ENCODE data around the gene PCSK9. TPM values are rescaled to one million over a fixed set of nuclear protein-coding genes. Genes with fewer than 3 reads are reported as not detected.

The PCSK9 gene
- 31.6 TPM for total RNA-seq

DNA sequence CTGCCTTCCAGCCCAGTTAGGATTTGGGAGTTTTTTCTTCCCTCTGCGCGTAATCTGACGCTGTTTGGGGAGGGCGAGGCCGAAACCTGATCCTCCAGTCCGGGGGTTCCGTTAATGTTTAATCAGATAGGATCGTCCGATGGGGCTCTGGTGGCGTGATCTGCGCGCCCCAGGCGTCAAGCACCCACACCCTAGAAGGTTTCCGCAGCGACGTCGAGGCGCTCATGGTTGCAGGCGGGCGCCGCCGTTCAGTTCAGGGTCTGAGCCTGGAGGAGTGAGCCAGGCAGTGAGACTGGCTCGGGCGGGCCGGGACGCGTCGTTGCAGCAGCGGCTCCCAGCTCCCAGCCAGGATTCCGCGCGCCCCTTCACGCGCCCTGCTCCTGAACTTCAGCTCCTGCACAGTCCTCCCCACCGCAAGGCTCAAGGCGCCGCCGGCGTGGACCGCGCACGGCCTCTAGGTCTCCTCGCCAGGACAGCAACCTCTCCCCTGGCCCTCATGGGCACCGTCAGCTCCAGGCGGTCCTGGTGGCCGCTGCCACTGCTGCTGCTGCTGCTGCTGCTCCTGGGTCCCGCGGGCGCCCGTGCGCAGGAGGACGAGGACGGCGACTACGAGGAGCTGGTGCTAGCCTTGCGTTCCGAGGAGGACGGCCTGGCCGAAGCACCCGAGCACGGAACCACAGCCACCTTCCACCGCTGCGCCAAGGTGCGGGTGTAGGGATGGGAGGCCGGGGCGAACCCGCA, at the start of gene PCSK9:
TSS of gene PCSK9 (plus strand) at position 207 of the 741 bp plus-strand sequence. CDS start at position 497, 290 bp downstream.
- ATAC-seq (peak; percentile 76), DNase-seq (ENCODE audit: low spot score) (peak; percentile 93)

DNA sequence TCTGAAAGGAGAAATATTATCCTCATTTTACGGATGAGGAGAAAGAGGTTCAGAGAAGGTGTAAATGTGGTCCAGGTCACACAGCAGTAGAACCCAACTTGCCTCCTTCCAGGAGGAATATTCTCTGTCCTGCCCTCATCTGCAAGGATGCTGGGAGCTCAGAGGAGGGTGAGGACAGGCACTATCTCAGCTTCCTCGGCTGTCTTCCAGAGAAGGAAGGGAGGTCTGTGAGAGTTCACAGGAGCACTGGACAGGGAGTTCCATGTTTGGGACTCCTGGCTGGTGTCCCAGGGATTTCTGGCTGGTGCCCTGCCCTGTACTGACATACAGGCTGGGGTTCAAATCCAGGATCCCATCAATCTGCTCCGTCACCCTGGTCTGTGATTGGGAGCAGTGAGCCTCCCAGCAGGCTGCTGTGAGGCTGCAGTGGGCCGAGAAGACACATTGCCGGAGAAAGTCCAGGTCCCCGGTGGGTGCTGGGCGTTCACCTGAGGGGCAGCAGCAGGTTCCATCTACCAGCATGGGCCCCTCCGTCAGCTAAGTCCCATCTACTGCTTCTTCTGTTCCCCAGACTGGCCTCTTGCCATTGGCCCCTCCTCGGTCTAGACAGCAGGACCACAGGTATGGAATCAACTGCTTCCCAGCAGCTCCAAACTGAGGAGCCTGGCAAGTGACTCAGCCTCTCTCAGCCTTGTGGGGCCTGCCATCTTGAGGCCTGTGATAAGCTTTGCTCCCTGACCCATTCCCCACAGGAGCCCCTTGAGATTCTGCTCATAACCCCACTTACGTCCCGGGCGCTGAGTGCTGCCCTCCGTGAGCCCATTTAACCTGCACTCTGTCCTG, 49.2 kb upstream of the PCSK9 start:
- DNase-seq (ENCODE audit: low spot score): no peak

DNA sequence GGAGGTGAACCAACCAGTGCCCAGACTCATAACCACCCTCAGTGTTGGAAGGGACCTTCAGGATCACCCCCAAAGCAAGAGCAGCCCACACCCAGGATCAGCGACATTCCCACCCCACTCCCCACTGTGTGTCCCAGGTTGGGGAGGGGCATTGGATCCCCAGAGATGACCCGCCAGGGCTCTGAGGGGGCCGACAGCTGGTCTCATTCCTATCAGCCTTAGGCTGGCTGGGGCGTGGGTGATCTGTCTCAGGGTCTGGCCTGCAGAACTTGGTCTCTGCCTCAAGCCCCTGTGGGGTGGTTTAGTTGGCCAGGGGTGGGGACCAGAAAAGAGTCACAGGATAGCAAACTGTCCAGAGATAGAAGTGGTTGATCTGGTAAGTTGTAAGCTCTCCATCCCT, 48.4 kb upstream of the PCSK9 start:
- ATAC-seq: no peak
- DNase-seq (ENCODE audit: low spot score): no peak

More for the DNA sequence above, 49.2 kb upstream of the PCSK9 start:
- ATAC-seq: peak; percentile 55

DNA sequence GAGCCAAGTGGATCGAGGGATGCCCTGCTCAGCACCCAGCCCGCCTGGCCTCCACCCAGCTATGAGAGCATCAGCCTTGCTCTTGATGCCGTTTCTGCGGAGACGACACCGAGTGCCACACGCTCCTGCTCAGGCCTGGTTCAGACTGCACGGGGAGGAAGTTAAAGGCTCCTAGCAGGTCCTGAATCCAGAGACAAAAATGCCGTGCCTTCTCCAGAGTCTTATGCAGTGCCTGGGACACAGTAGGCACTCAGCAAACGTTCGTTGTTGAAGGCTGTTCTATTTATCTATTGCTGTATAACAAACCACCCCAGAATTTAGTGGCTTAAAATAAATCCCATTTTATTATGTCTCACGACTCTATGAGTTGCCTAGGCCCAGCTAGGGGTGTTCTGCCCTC, 47.4 kb upstream of the PCSK9 start:
- DNase-seq (ENCODE audit: low spot score) (no peak), ATAC-seq (no peak)

DNA sequence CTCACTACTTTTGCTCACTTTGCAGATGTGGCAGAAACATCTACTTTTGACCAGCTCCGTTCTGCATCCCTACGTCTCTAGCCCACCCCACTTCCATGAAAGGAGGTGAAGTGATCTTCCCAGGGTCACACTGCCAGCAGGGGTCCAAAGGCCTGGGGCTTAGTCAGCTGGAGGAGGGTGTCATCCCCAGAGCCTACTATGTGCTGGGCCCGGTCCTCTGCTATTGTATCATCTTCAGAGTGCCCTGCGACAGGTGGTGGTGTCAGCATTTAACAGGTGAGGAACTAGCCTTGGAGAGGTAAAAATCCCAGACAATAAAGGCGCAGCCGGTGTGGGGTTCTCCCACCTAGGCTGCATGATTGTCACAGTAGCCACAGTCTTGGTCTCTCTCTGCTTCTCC, 46.2 kb upstream of the PCSK9 start:
- ATAC-seq: no peak
- no peak for DNase-seq (ENCODE audit: low spot score)

DNA sequence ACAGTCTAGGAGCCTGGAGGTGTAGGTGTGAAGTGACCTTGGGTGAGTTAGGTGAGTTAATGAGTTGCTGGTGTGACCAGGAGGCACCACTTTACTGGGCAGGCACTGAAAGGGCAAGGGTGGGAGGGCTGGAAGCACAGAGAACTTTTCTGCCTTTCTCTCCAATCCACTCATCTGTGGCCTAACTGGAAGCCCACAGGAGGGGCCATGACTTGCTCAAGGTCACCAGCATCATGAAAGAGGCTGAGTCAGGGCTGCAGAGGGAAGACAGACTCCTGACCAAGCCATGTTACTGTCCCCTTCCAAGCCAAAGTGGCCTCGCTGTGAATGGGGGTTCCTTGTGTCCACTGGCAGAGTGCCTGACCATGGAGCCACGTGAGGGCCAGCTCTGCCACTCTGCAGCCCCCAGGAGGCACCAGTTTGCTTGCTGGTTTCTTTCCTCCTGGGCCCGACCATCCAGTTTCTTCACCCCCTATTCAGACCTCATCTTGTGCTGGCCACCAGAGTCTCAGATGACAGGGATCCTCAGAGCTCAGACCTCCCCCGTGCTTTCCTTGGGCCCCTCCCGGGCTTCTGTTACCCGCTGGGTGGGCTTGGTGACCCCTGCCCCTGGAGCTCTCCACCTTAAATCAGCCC, 44.9 kb upstream of the PCSK9 start:
- DNase-seq (ENCODE audit: low spot score) (no peak), ATAC-seq (no peak)

DNA sequence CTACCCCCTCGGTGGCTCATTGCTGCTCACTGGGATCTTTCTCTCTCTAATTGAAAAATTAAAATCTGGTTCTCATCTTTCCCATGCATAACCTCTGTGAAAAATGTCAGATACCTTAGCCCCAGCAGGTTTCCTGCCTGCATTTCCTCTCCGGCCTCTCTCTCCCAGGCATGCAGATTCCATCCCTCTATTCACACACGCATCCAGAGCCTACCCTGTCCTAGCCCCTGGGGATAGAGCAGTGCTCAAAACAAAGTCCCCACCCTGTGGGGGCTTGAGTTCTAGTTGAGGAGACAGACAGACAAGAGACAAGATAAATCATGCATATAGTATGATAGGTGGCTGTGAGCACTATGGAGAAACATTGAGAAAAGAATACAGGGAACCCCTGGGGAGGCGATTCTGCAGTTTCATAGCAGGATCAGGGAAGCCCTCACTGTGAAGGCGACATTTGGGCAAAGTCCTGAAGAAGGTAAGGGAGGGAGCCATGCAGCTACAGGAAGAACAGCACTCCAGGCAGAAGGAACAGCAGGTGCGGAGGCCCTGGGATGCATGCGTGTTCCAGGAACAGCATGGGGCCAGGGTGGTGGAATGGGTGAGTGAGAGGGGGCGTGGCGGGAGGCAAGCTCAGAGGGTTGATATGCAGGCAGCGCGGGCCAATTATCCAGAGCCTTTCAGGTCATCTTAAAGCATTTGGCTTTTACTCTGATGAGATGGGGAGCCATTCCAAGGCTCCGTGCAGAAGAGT, 44.2 kb upstream of the PCSK9 start:
- DNase-seq (ENCODE audit: low spot score) (no peak), ATAC-seq (no peak)

DNA sequence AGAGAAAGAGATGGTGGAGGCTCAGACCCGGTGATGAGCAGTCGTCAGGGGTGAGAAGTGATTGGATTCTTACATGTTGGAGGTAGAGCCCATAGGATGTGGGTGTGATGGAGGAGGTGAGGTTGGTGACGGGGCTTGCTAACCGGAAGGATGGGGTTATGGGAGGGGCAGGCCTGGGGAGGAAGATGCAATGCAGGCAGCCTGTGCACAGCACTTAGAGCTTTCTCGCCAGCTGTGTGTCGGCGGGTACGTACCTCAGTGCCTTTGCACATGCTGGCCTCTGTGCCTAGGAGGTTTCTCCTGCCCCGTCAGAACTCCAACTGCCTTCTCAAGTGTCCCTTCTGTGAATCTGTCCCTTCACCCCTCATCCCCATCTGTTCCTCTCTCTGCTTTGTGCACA, 43.5 kb upstream of the PCSK9 start:
- DNase-seq (ENCODE audit: low spot score) (no peak), ATAC-seq (no peak)

DNA sequence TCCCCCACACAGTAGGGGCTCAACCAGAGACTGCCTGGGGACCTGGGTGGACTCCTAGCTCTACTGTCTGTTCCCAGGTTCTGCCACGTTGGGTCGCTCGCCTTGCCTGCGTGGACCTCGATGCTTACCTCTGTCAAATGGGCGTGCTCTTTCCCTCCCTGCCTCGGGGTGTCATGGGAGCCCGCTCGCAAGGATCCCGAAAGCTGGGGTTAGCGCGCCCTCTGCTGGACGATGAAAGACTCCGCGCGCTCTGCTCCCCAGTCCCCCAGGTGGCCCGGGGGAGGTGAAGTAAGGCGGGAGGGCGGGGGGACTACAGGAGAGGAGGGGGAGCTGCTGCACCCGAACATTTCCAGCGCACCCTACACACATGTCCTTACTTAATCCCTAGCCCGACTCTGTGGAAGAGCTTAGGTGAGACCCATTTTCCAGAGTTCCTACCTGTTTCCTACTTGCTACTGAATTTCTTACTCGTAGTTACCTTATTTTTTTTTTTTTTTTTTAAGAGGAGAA, 42.9 kb upstream of the PCSK9 start:
- DNase-seq (ENCODE audit: low spot score) (peak; percentile 77), ATAC-seq (peak; percentile 97)

DNA sequence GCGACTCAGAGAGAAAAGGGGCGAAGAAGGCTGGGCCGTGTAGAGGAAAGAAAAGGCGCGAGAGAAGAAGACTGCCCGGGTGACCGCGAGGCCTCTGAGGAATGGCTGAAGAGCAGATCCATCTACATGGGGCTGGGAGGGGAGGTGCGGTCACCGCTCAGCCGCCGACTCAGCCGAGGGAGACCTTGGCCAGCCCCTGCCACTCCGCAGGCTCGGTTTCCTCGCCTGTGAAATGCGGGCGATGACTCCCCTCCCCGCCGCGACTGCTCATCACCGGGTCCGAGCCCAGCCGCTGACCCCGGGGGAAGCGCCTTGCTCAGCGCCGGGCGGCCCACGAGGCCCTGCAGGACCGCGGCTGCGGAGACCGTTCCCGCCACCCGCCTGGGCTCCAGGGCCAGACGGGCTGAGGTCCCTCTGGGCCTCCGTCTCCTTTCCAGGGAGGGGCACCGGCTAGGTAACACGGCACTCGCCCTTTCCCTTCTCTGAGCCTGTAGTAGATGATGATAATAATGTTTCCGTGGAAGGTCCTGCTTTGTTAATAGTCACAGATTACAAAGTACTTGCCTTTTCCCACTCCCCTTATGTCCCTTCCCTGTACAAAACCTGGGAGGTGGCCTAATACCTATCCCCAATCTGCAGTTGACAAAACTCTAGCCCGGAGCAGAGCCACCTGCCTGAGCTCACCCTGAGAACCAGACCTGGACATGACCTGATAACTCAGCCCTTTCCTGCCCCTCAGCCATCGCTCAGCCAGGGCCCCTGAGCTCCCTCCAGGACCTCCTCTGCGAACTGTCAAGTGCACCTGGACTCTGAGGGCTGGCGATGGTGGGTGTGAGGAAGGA, 42.3 kb upstream of the PCSK9 start:
- DNase-seq (ENCODE audit: low spot score) (no peak), ATAC-seq (peak; percentile 19)

DNA sequence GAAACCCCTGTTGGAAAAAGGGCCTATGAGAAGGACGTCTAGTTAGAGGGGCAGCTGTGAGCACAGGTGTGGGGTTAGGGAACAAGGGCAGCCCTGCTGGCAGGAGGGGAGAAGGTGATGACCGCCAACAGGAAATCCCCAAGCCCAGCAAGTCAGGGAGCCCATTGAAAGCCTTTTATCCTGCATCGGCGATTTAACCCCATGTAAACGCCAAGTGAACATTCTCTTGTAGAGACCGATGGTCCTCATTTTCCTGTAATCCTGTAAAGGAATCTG, 41.7 kb upstream of the PCSK9 start:
- no peak for ATAC-seq
- no peak for DNase-seq (ENCODE audit: low spot score)

DNA sequence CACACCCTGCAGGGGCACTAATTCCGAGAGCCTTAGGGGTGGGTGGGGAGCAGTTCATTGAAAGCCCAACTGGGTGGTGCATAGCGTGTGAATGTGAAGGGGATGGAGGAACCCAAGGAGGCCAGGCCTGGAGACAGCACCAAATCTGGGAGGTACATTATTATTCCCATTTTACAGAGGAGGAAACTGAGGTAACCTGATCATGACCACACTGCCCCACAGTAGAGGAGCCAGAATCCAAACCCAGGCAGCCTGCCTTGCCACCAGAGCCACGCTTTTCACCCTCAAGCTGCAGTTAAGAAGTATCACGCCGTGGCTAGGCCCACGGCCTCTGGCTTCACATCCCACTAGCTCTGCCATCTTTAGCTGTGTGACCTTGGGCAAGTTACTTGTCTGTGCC, 41.2 kb upstream of the PCSK9 start:
- ATAC-seq (no peak), DNase-seq (ENCODE audit: low spot score) (no peak)

DNA sequence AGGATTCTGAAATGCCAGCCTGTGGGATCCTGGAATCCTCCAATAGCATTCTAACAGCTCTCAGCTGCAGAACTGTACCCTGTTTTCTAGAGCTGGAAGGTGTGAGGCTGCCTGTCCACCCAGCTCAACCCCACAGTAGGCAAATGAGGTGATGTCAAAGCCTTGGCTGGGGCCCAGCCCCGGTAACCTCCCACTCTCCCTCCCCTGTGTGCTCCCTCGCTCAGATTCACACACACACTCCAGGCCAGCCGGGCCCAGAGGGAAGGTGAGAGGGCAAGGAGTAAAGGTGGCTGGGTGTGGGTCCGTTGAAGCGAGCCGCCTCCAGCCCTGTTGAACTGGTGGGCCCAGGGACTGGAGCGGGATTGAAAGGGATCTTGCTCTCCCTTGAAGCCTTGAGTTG, 40.7 kb upstream of the PCSK9 start, which contains the start of gene BSND:
TSS of gene BSND (plus strand) at position 257 of the 400 bp plus-strand sequence. CDS start 254 bp downstream, outside the sequence.
- ATAC-seq (no peak), DNase-seq (ENCODE audit: low spot score) (no peak)

DNA sequence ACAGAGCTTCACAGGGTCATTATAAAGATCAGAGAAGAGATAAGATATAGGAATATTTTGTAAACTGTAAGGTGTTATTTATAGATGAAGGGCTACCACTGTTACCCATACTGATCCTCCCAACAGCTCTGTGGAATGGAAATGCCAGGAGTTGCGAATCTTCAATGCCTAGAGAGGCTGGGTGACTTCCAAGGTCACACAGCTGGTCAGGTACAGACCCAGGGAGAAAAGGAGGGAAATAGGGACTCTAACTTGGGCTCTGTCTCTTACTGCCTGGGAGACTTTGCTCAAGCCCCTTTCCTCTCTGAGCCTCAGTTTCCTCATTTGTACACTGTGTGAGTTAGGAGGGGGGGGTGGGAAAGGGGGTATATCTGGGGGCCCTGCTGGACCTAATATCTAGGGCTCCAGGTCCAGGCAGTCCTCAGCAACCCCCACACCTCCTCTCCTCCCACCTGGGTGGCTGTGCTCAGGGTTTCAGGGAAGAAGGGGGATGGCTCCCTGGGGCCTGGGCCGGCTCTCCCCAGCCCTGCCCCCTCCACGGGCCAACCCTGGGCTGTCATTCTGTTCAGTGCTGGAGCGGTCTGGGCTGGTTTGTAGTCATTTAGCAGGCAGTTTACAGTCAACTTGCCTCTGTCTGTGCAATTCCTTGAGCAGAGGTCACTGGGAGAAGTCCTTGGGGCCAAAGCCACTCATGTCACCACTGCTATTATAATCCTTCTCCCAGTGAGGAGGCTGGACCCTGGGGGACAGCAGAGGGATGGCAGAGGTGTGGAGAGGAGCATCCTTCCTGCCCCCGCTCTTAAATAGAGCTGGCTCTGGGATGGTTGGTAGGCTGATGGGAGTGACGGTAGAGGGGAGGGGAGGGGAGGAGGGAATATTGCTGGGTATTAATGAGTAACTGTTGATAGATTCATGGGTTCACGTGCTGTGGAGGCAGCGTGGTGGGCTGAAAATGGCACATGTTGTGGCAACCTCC, 39.0 kb upstream of the PCSK9 start:
- no peak for DNase-seq (ENCODE audit: low spot score)
- no peak for ATAC-seq

DNA sequence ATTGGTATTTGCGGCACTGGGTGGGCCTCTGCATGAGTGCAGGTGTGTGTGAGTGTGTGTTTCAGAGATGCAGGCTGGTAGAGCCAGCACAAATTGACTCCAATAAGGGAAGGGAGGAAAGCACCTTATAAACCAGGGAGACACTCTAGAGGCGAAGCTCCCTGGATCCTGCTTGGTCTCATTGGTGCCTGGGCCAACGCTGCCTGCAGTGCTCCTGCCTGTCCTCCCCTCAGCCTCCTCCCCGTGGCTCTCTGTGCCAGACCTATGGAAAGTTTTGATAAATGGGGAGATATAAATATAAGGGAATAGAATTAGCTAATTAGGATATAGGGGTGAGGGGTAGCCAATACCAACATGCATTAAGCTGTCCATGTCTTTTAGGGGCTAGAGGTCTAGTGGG, 38.0 kb upstream of the PCSK9 start:
- DNase-seq (ENCODE audit: low spot score) (no peak), ATAC-seq (no peak)

DNA sequence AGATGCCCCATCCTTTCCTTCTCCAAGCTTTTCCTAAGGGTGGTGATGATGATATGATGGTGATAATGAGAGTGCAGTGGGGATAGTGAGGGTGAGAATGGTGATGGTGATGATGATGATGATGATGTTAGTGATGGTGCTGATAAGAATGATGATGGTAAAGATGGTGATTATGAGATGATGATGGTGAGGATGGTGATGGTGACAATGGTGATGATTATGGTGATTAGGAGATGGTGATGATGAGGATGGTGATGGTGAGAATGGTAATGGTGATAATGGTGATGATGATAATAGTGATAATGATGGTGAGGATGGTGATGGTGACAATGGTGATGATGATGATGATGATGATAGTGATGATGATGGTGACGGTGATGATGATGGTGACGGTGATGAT, 36.7 kb upstream of the PCSK9 start:
- DNase-seq (ENCODE audit: low spot score): no peak
- ATAC-seq: no peak

DNA sequence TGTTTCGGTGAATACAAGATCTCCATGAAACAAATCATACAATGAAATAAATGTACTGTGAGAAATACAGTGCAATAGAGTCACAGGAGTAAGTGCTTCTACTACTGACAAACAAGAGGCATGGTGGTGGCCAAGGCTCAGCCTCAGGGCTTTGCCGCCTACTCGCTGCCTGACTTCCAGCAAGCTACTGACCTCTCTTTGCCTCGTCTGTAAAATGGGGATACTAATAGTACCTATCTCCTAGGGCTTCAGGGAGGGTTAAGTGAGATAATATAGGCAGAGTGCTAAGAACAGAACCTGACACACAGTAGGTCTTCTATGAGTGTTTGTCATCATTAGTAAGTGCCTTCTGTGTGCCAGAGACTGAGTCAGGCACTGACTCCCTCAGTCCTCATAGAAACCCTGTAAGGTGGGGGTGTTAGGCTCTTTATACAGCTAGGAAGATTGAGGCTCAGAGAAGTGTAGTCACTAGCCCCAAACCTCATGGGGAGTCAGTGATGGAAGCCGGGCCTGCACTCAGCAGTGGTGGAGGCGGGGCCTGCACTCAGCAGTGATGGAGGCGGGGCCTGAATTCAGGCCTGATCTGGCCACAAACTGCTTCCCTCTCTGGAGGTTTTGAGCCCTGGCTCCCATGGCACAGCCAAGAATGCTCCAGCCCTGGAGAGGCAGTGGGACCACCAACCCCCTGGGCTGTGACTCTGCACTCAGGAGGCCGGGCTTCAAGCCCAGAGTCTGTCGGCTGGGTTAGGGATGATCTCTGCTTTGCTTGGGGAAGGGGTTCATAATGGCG, 33.8 kb upstream of the PCSK9 start:
- DNase-seq (ENCODE audit: low spot score) (no peak), ATAC-seq (no peak)

DNA sequence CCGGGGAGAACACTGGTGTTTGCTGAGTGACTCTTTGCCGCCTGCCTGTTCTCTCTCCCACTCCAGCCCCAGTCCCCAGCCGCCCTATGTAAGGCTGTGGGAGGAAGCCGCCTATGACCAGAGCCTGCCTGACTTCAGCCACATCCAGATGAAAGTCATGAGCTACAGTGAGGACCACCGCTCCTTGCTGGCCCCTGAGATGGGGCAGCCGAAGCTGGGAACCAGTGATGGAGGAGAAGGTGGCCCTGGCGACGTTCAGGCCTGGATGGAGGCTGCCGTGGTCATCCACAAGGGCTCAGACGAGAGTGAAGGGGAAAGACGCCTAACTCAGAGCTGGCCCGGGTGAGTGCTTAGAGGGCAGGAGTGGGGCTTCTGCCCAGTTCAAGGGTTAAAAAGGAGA, 32.4 kb upstream of the PCSK9 start:
- no peak for DNase-seq (ENCODE audit: low spot score)
- ATAC-seq: no peak
